Ectodermal cell (in vitro differentiated cells): ENCODE data around the gene ZFY.

Experiments used
- H3K27ac ChIP-seq: 2 replicates; pipeline ENCODE4 v1.7.0; 2013; ENCODE audit warnings: mild to moderate bottlenecking, low read depth, low read length; ENCODE audit not compliant: insufficient read depth, poor library complexity, severe bottlenecking
- H3K27me3 ChIP-seq: 2 replicates; pipeline ENCODE4 v1.7.0; 2013; ENCODE audit warnings: mild to moderate bottlenecking, low read length; ENCODE audit not compliant: insufficient read depth, control insufficient read depth, poor library complexity, severe bottlenecking
- H3K36me3 ChIP-seq: one replicate; pipeline ENCODE4 v1.7.0; 2013; ENCODE audit warnings: low read length; ENCODE audit not compliant: control insufficient read depth, insufficient read depth
- H3K4me1 ChIP-seq: one replicate; pipeline ENCODE4 v1.7.0; 2013; ENCODE audit warnings: low read length; ENCODE audit not compliant: control insufficient read depth, insufficient read depth
- H3K4me3 ChIP-seq: 2 replicates; pipeline ENCODE4 v1.7.0; 2013; ENCODE audit warnings: low read depth, low read length, control low read depth; ENCODE audit not compliant: insufficient read depth
- H3K9me3 ChIP-seq: 2 replicates; pipeline ENCODE4 v1.7.0; 2013; ENCODE audit warnings: mild to moderate bottlenecking, low read length, moderate library complexity; ENCODE audit not compliant: control insufficient read depth
- WGBS, 2 experiments: methylation state at CpG; one replicate each; pipeline ENCODE4 v1.1.7; 2013; ENCODE audit warnings: missing lambda C conversion rate in 2 of 2; 5-methylcytosine and 5-hydroxymethylcytosine counted together

Gene ZFY

DNA sequence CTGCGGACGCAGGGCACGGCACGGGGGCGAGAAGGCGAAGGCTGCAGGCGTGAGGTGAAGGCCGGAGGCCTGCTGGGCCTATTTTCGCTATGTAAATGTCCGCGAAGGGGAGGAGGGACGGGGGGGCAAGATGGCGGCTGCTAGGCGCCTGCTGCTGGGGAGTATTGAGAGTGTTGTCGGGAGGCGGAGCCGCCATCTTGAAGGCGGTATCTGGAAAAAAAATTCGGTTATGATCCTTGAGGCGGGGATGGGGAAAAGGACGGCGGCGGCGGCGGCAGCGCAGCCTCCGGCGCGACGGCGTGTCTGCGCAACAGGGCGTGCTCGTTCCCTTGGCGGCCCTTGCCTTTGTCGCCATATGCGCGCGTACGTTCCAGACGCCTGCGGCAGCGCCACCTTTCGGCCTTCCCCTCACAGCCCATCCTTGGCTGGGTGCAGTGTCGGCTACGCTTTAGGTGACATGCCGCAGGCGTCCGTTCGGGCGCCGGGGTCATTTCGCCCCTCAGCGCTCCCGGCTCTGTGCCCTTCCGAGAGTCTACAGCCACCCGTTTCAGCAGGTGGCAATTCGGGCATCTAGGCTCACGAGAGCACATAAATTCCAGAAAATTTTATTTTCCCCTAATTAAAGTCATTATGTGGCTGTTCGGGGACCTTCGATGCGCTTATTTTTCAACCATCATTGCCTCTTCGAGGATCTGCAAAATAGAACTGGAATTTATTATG lies 695 bp downstream of the ZFY start:
- Histone ChIP-seq H3K27ac (peak overlapping the region; percentile 100), H3K27me3 (no peaks in the 10 kb centered on the region), H3K4me1 (no peaks in the 10 kb centered on the region), H3K4me3 (peak overlapping the region; percentile 65), H3K9me3 (no peaks in the 10 kb centered on the region), H3K36me3 (no peaks in the 10 kb centered on the region)
- 1% methylated on average over 62 to 63 of the region's 63 CpGs for WGBS, 2 experiments

DNA sequence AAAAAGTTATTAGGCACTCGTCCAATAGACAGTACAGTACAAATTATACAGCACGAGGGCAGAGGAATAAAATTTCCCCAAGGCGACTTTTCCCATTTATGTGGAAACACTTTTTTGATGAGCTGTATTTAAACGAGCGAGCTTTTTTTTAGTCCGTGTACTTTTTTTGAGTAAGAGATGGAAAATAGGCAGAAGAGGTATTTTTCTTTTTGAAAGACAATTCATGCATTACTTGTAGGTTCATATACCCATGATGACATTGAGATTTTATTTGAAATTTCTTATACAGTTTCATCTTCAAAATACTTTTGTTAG lies 1.2 kb downstream of the ZFY start:
- WGBS, 2 experiments, result 20 to 34% methylated on average over 3 to 6 of the region's 6 CpGs
- peak overlapping the region; percentile 65 for H3K4me3 ChIP-seq
- no peaks in the 10 kb centered on the region for H3K4me1 ChIP-seq
- H3K27ac ChIP-seq, result no peak overlapping the region
- no peaks in the 10 kb centered on the region for H3K36me3 ChIP-seq
- H3K27me3 ChIP-seq, result no peaks in the 10 kb centered on the region
- H3K9me3 ChIP-seq, result no peaks in the 10 kb centered on the region

DNA sequence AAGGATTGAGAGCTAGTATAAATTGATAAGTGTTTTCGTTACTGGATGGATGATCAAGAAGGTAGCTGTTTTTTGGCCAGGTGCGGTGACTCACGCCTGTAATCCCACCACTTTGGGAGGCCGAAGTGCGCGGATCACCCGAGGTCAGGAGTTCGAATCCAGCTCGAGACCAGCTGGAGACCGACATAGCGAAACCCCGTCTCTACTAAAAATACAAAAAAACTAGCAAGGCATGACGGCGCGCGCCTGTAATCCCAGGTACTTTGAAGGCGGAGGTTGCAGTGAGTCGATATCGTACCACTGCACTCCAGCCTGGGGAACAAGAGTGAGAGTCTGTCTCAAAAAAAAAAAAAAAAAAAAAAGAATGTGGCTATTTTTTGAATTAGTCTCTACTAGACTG lies 2.0 kb downstream of the ZFY start:
- no peaks in the 10 kb centered on the region for H3K27me3 ChIP-seq
- WGBS, 2 experiments, result 93 to 96% methylated on average over 19 of the region's 19 CpGs
- peak overlapping the region; percentile 65 for H3K4me3 ChIP-seq
- no peak overlapping the region for H3K27ac ChIP-seq
- no peaks in the 10 kb centered on the region for H3K4me1 ChIP-seq
- H3K9me3 ChIP-seq, result no peaks in the 10 kb centered on the region
- H3K36me3 ChIP-seq, result no peaks in the 10 kb centered on the region

DNA sequence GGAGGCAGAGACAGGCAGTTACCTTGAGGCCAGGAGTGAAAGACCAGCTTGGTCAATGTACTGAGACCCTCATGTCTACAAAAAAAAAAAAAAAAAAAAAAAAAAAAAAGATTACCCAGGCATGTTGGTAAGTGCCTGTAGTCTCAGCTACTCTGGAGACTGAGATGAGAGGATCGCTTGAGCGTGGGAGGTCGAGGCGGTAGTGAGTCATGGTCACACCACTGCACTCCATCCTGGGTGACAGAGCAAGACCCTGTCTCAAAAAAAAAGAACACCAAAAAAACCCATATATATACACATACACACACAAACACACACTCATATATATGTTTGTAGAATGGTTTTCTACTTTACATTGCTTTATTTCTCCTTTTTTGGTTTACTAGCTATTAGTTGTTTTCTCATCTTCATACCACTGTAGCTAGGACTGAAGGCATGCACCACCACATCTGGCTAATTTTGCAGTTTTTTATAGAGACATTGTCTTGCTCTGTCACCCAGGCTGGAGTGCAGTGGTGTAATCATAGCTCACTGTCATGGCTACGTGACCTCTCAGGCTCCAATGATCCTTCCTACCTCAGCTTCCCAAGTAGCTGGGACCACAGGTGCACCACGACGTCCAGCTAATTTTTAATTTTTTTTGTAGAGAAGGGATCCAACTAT lies 14.5 kb downstream of the ZFY start:
- Histone ChIP-seq H3K4me3 (no peak overlapping the region), H3K36me3 (no peaks in the 10 kb centered on the region), H3K4me1 (no peaks in the 10 kb centered on the region), H3K9me3 (no peaks in the 10 kb centered on the region), H3K27me3 (no peaks in the 10 kb centered on the region), H3K27ac (no peak overlapping the region)
- 97 to 98% methylated on average over 7 of the region's 7 CpGs for WGBS, 2 experiments

DNA sequence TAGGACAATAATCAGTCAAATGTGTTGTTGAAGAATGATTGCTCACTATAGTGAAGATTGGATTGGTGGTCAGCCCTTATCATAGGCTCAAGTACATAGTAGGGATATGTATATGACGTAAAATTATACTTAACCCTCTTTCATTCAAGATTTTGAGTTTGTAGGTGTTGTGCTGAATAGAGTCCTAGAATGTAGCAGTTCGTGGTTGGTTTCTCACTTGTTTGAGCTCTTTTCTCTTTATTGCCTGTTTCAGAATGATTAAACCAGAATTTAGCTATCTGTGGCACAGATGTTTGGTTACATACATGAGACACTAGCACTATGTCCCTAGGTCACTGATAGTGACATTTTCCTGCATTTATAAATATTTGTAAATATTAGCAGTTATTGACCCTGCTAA lies 15.5 kb downstream of the ZFY start:
- Histone ChIP-seq H3K4me1 (no peaks in the 10 kb centered on the region), H3K9me3 (no peaks in the 10 kb centered on the region), H3K4me3 (no peak overlapping the region), H3K27ac (no peak overlapping the region), H3K36me3 (no peaks in the 10 kb centered on the region), H3K27me3 (no peaks in the 10 kb centered on the region)
- 100% methylated on average over 1 of the region's 2 CpGs; no CpG with 5 or more reads in 1 of the 2 experiments for WGBS, 2 experiments

DNA sequence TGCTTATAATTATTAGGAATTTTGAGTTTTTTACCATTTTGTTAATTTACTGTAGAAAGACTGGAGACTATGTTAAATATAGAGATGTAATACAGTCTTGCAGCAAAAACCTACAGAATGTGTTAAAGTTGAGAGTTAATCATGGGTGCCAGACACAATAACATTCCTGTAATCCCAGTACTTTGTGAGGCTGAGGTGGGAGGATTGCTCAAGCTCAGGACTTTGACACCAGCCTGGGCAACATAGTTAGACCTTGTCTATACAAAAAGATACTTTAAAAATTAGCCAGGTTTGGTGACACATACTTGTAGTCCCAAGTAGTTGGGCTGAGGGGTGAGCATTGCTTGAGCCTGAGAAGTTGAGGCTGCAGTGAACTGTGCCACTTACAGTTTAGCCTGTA lies 17.7 kb downstream of the ZFY start:
- Histone ChIP-seq H3K4me1 (no peaks in the 10 kb centered on the region), H3K27ac (no peak overlapping the region), H3K36me3 (no peaks in the 10 kb centered on the region), H3K4me3 (no peak overlapping the region), H3K27me3 (no peaks in the 10 kb centered on the region), H3K9me3 (no peaks in the 10 kb centered on the region)

DNA sequence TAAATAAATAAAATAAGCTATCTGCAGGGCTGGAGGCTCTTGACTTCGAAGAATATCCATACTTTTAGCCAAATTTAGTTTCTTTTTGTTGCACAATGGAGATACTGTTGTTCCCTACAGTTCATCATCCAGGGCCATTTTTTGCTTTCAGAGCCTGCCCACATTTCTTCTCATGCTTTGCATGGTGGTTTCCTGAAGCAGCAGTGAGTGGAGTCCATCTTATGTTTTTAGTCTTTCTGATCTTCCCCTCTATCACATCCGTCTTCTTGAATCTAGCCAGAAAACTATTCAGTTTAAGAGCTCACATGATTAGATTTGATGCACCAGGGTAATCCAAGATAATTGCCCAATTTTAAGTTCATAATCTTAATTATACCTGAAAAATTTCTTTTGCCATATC lies 19.6 kb downstream of the ZFY start:
- whole genome bisulfite sequencing, 2 experiments, result 97 to 100% methylated on average over 1 to 2 of the region's 2 CpGs
- Histone ChIP-seq H3K27ac (no peak overlapping the region), H3K36me3 (no peaks in the 10 kb centered on the region), H3K27me3 (no peaks in the 10 kb centered on the region), H3K9me3 (no peaks in the 10 kb centered on the region), H3K4me3 (no peak overlapping the region), H3K4me1 (no peaks in the 10 kb centered on the region)

DNA sequence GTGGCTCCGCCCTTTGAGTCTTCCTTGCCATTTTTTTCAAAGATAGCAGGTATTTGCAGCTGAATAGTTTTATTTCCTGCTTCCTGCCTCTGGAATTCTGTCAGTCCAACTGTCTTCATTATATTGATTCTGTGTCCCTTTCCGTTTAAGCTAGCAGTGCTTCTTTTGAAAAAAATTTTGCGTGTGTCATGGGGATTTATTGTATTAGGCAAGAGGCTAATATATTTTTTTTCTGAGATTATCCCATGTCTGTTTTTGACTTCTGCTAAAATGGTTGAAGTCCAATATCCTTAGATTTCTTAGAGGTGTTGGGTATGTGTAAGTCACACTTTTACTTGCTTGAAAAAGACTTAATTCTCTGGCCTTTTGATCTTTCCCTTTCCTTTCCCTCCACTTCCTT lies 20.4 kb downstream of the ZFY start:
- no peaks in the 10 kb centered on the region for H3K9me3 ChIP-seq
- 87 to 94% methylated on average over 3 of the region's 3 CpGs for WGBS, 2 experiments
- no peak overlapping the region for H3K4me3 ChIP-seq
- H3K27me3 ChIP-seq, result no peaks in the 10 kb centered on the region
- H3K4me1 ChIP-seq, result no peaks in the 10 kb centered on the region
- H3K27ac ChIP-seq, result no peak overlapping the region
- no peaks in the 10 kb centered on the region for H3K36me3 ChIP-seq

DNA sequence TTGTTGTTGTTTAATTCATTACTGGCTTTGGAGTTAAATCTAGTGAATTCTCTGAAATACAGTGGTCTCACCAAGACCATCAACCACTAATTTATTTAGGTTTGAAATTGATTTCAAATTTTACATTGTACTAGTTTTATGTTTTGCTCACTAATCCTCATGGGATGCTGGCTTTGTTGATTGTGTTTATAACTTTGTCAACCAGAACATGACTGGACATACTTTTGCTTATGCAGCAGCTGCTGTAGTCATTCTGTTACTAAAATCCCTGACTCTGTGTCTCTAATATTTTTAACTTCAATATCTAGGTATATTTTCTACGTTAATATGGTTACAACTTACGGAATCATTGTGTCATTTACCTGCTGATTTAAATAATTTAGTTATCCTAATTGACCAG lies 26.9 kb downstream of the ZFY start:
- H3K27me3 ChIP-seq, result no peaks in the 10 kb centered on the region
- H3K4me1 ChIP-seq, result no peaks in the 10 kb centered on the region
- WGBS, 2 experiments, result no CpG with 5 or more reads among the region's 2 CpGs
- H3K9me3 ChIP-seq, result no peaks in the 10 kb centered on the region
- H3K36me3 ChIP-seq, result no peaks in the 10 kb centered on the region
- H3K4me3 ChIP-seq, result no peak overlapping the region
- no peak overlapping the region for H3K27ac ChIP-seq

DNA sequence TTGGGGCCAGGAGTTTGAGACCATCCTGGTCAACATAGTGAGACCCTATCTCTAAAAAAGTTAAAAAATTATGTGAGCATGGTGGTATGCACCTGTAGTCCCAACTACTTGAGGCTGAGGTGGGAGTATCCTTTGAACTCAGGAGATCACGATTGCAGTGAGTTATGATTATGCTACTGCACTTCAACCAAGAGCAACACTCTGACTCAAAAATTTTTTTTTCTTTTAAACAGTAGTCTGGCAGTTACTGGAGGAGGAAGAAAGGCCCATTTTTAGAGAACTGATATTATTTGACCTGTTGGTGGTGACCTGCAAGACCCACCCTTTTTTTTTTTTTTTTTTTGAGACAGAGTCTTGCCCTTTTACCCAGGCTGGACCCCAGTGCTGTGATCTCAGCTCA lies 29.6 kb downstream of the ZFY start:
- Histone ChIP-seq H3K4me3 (no peak overlapping the region), H3K9me3 (no peaks in the 10 kb centered on the region), H3K27me3 (no peaks in the 10 kb centered on the region), H3K27ac (no peak overlapping the region), H3K4me1 (no peaks in the 10 kb centered on the region), H3K36me3 (no peaks in the 10 kb centered on the region)
- WGBS, 2 experiments, result 100% methylated on average over 1 of the region's 1 CpG; no CpG with 5 or more reads in 1 of the 2 experiments
